Left renal cortex interstitium (tissue), 4 donors: Measurements from ENCODE around the gene ITGA8. TPM values are rescaled to one million over a fixed set of nuclear protein-coding genes. Genes with fewer than 3 reads are reported as not detected.
"Not testable (repeated sequence)": the region's sequence is repeated elsewhere in the genome, so short reads cannot be mapped to it uniquely, and the experiment has no call there.

Source experiments
- DNase-seq, 4 donors: peaks; one replicate each; pipeline ENCODE4 v3.0.0-alpha.2; 2013; ENCODE audit warnings: low read depth in 4 of 4, low spot score in 2 of 4, missing footprints in 1 of 4
- polyA plus RNA-seq, 4 donors: library from polyadenylated mRNA; unstranded; fragments of 120-200 nt; gene quantifications; one replicate each; pipeline ENCODE4 v1.2.1, GENCODE V29; 2013; ENCODE audit not compliant: insufficient read length in 4 of 4

The ITGA8 gene
- polyA plus RNA-seq, 4 donors, result 43.6 to 48.5 (median 47.8) TPM

GRCh38 chr10:15690031-15690430 lies 29.7 kb downstream of the ITGA8 start:
- DNase-seq, result no peak

- DNase-seq, result no peak
These were observed 35.0 kb downstream of the ITGA8 start for GRCh38 chr10:15684768-15685167.

- DNase-seq, result no peak
These were observed 38.6 kb downstream of the ITGA8 start for GRCh38 chr10:15681076-15681475.

GRCh38 chr10:15678851-15679250 lies 40.9 kb downstream of the ITGA8 start:
- DNase-seq, result no peak

GRCh38 chr10:15672469-15672868 lies 47.3 kb downstream of the ITGA8 start:
- DNase-seq, result no peak

- no peak for DNase-seq
These were observed 48.8 kb downstream of the ITGA8 start for GRCh38 chr10:15670880-15671279.

- DNase-seq, result no peak
These were observed 58.1 kb downstream of the ITGA8 start for GRCh38 chr10:15661574-15661973.

- DNase-seq, result no peak
These were observed 58.7 kb downstream of the ITGA8 start for GRCh38 chr10:15660990-15661389.

GRCh38 chr10:15658069-15658702 lies 61.5 kb downstream of the ITGA8 start:
- DNase-seq, result no peak

GRCh38 chr10:15652757-15653156 lies 67.0 kb downstream of the ITGA8 start:
- DNase-seq, result no peak

- DNase-seq, result no peak
These were observed 67.6 kb downstream of the ITGA8 start for GRCh38 chr10:15652117-15652516.

GRCh38 chr10:15651175-15651574 lies 68.5 kb downstream of the ITGA8 start:
- DNase-seq, result no peak

- no peak for DNase-seq
These were observed 77.6 kb downstream of the ITGA8 start for GRCh38 chr10:15642095-15642494.

GRCh38 chr10:15640536-15641085 lies 79.1 kb downstream of the ITGA8 start:
- DNase-seq, result no peak

- DNase-seq, result no peak
These were observed 83.3 kb downstream of the ITGA8 start for GRCh38 chr10:15636446-15636845.

GRCh38 chr10:15632456-15633091 lies 87.1 kb downstream of the ITGA8 start:
- DNase-seq, result no peak

GRCh38 chr10:15631205-15631604 lies 88.5 kb downstream of the ITGA8 start:
- DNase-seq, result not testable (repeated sequence)

- DNase-seq, result no peak
These were observed 89.4 kb downstream of the ITGA8 start for GRCh38 chr10:15630353-15630752.

- no peak for DNase-seq
These were observed 92.0 kb downstream of the ITGA8 start for GRCh38 chr10:15627617-15628196.

GRCh38 chr10:15626937-15627336 lies 92.8 kb downstream of the ITGA8 start:
- no peak for DNase-seq

- DNase-seq, result no peak
These were observed 94.5 kb downstream of the ITGA8 start for GRCh38 chr10:15625261-15625660.
